IPS-15b (cell line): ENCODE measurements around the gene GRAMD1B.
A peak's percentile ranks its signal among the peaks of the same experiment; 100 is the strongest.
"Not testable (repeated sequence)": the region's sequence is repeated elsewhere in the genome, so short reads cannot be mapped to it uniquely, and the experiment has no call there.

ENCODE experiments used
- H3K27me3 ChIP-seq: one replicate; pipeline ENCODE4 v1.6.1; 2013; ENCODE audit warnings: low read length; ENCODE audit not compliant: control insufficient read depth, insufficient read depth
- H3K36me3 ChIP-seq: one replicate; pipeline ENCODE4 v1.6.1; 2013; ENCODE audit warnings: low read length; ENCODE audit not compliant: control insufficient read depth, insufficient read depth
- H3K4me1 ChIP-seq: one replicate; pipeline ENCODE4 v1.6.1; 2013; ENCODE audit warnings: mild to moderate bottlenecking, low read length; ENCODE audit not compliant: control insufficient read depth, insufficient read depth
- H3K4me3 ChIP-seq: one replicate; pipeline ENCODE4 v1.5.1; 2013; ENCODE audit warnings: low read depth, low read length
- H3K9ac ChIP-seq: one replicate; pipeline ENCODE4 v1.6.1; 2013; ENCODE audit warnings: low read depth, mild to moderate bottlenecking, low read length
- H3K9me3 ChIP-seq: one replicate; pipeline ENCODE4 v1.6.1; 2013; ENCODE audit warnings: mild to moderate bottlenecking, low read length; ENCODE audit not compliant: control insufficient read depth, insufficient read depth

Gene GRAMD1B

DNA sequence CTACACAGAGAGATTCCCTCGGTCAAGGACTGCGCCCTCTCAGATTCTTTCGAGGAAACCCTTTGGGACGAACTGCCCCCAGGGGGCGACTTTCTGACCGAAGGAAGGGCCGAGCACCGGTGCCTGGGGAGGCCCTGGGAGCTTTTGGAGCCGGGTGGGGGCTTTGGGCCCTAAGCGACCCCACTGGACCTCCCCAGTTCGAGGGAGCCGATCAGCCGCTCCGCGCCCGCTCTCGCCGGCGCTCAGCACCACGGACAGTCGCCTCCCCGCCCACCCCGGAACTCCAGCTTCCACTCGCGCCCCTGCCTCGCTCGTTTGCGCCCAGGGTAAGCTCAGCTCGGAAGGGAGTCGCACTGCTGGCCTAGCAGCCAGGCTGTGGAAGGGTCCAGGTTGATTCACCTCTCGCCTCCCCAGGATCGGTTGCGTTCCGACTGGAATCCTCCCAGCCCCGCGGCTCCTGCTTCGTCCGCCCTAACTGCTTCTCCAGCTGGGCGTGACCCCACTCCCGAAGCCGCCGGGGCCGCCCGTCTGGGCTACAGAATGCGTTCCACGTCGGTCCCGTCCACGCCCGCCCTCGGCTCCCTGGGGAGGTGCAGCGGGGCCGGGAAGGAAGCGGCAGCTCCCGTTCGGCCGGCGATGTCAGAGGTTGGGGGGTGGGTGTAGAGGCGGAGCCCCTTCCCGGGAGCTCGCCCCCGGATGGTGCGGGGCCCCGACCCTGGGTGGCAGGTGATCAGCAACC is 223.9 kb downstream of the GRAMD1B start:
- no peaks in the 10 kb centered on the region for H3K9me3 ChIP-seq
- H3K9ac ChIP-seq = no peak overlapping the region
- peaks cover 8% of the 10 kb centered on the region for H3K4me1 ChIP-seq
- H3K27me3 ChIP-seq = peaks cover 38% of the 10 kb centered on the region
- no peaks in the 10 kb centered on the region for H3K36me3 ChIP-seq
- peak overlapping the region; percentile 89 for H3K4me3 ChIP-seq

DNA sequence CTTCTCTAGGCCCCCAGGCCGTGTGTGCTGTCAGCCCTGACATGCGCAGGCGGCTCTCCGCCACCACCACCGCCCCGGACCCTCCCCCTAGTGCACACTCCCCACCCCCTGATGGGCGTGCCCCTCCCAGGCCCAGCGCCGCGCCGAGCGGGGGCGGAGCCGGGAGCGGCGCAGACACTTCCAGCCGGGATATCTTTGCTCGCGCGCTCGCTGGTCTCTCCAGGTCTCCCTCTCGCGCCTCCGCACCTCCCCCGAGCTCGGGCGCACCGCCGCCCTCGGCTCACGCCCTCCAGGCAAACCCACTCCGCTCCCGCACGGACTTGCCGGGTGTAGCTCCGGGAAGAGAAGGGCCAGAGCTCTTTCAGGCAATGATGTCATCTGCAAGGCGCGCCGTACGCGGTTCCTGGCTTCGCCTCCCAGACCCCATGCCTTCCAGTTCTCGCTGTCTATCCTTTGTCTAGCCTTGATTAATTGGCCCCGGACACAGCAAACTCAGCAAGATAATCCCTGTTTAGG is 224.6 kb downstream of the GRAMD1B start, which contains the start of gene SCN3B:
SCN3B (minus strand) TSS at position 59 of the 516 bp plus-strand sequence. CDS start 823 bp downstream, outside the sequence.
- H3K4me1 ChIP-seq = peaks cover 8% of the 10 kb centered on the region
- H3K4me3 ChIP-seq = peak within 1 kb of the TSS; percentile 89
- H3K9ac ChIP-seq = peak within 1 kb of the TSS; percentile 3
- no peaks in the 10 kb centered on the region for H3K36me3 ChIP-seq
- H3K9me3 ChIP-seq = no peaks in the 10 kb centered on the region
- H3K27me3 ChIP-seq = peaks cover 38% of the 10 kb centered on the region

DNA sequence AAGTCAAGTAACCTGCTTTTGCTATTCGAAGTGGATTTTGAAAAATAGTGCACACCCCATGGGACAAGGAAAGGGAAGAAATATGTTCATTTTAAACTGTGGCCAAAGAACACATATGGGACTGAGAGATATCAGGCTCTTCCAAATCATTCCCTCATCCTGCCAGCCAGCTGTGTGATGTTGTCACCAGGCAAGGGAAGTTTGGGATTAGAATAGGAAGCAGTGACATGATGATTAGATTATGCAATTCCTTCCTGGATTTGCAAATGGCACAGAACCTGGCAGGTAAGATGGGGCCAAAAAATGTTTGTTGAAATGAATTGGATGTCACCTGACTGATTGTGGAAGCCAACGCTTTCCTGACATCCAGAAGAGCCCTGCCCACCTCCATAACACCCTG is 229.2 kb downstream of the GRAMD1B start:
- Histone ChIP-seq H3K36me3 (no peaks in the 10 kb centered on the region), H3K4me1 (peaks cover 3% of the 10 kb centered on the region), H3K4me3 (no peak overlapping the region), H3K27me3 (peaks cover 18% of the 10 kb centered on the region), H3K9me3 (no peaks in the 10 kb centered on the region), H3K9ac (no peak overlapping the region)

DNA sequence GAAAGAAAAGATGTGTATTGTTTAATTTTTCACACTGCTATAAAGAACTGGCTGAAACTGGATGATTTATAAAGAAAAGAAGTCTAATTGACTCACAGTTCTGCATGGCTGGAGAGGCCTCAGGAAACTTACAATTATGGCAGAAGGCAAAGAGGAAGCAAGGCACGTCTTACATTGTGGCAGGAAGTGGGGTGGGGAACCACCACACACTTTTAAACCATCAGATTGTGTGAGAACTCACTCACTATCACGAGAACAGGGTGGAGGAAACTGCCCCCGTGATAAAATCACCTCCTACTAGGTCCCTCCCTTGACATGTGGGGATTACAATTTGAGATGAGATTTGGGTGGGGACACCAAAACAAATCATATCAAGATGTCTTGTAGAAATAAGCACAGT is 229.9 kb downstream of the GRAMD1B start:
- H3K9me3 ChIP-seq = not testable (repeated sequence)

DNA sequence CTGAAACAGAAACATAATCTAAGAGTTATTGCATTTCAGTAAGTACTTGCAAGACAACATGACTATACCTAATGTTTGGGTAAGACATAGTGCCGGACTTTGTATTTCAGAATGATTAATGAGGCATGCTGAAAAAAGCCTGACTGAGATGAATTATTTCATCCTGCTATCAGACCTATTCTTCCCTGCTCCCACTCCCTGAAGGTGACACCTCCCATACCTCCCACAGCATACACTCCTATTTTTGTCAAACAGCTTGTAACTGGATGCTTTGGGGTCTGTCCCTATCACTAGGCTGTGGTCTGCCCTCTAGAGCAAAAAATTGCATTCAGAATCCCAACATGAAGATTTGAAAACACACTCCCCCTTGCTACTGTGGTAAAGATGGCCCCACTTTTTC is 235.2 kb downstream of the GRAMD1B start:
- H3K4me3 ChIP-seq = no peak overlapping the region
- H3K9ac ChIP-seq = no peak overlapping the region
- no peaks in the 10 kb centered on the region for H3K36me3 ChIP-seq
- H3K4me1 ChIP-seq = peaks cover 6% of the 10 kb centered on the region
- H3K9me3 ChIP-seq = no peaks in the 10 kb centered on the region
- H3K27me3 ChIP-seq = no peaks in the 10 kb centered on the region

More for the DNA sequence above, 229.9 kb downstream of the GRAMD1B start:
- peaks cover 18% of the 10 kb centered on the region for H3K27me3 ChIP-seq
- not testable (repeated sequence) for H3K36me3 ChIP-seq, H3K4me3 ChIP-seq, H3K4me1 ChIP-seq, H3K9ac ChIP-seq

DNA sequence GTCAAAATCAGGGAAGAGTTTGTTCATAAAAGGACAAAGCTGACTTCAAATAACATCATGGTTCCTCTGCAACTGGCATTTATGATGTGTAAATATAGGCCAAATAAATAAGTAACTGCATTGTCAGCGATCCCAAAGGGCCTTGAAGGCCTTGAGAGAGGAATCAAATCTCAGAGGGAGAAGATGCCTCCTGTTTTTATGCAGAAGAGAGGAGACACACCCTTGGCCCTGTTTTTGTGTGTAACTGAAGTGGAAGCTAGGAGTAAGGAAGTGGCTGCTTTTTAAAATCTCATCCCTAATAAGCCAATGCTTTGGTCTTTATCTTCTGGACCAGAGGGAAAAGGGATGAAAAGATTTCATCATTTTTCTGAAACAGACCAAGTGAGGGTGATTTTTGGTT is 240.0 kb downstream of the GRAMD1B start:
- H3K27me3 ChIP-seq = no peaks in the 10 kb centered on the region
- no peak overlapping the region for H3K9ac ChIP-seq
- peaks cover 6% of the 10 kb centered on the region for H3K4me1 ChIP-seq
- H3K9me3 ChIP-seq = no peaks in the 10 kb centered on the region
- H3K4me3 ChIP-seq = no peak overlapping the region
- H3K36me3 ChIP-seq = no peaks in the 10 kb centered on the region

DNA sequence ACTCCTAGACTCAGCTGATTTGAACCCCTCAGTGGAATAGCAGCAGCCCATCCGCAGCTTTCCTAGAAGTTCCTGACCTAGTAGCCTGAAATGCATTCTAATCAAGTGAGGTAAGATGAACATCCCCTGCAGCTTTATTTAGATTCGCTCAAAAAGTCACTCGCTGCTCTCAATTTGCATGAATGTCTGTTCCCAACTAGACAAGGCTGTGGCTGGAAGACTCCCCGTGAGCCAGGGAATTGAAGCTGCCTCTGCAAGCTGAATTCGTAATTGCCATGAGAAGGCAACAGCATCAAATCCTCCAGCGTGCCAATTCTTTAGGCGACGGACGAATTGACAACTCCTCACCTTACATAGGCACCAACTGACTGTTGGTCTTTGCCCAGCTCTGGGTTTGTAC is 241.5 kb downstream of the GRAMD1B start:
- no peaks in the 10 kb centered on the region for H3K9me3 ChIP-seq
- no peaks in the 10 kb centered on the region for H3K27me3 ChIP-seq
- H3K4me1 ChIP-seq = peaks cover 6% of the 10 kb centered on the region
- no peaks in the 10 kb centered on the region for H3K36me3 ChIP-seq
- no peak overlapping the region for H3K4me3 ChIP-seq
- no peak overlapping the region for H3K9ac ChIP-seq

DNA sequence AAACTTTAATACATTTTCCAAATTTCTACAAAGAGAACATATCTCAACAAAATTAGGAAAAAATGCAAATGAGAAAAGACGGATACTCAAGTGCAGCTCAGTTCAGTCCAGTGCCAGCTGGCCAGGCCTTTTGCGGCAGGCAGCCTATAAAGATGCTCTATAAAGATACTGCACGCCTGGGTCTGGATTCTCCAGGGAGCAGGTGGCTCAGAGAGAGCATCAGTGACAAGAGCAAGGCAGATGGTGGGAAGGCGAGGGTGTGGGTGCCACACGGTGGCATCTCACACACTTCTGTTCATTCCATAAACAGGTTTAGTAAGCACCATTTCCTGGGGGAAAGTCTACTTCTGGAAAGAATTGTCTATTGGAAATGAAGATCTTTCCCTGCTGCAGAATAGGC is 242.5 kb downstream of the GRAMD1B start:
- Histone ChIP-seq H3K36me3 (no peaks in the 10 kb centered on the region), H3K27me3 (no peaks in the 10 kb centered on the region), H3K4me1 (peaks cover 6% of the 10 kb centered on the region), H3K9me3 (no peaks in the 10 kb centered on the region), H3K4me3 (no peak overlapping the region), H3K9ac (no peak overlapping the region)

DNA sequence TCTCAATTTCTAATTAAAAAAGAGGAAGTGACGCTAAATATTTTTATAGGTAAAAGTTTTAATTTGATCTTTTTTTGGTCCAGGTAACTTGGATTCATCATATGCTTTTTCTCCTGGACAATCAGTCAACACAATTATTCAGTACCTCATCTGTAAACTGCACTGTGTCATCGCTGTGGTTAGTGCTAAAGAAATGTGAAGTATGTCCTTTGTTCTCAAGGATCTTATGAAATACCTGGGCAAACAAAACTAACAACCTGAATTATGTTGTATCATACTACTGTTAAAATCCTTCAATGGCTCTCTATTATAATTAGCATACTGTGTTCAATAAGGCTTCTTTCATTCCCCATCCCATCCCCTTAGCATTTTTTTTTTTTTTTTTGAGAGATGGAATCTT is 244.2 kb downstream of the GRAMD1B start:
- Histone ChIP-seq H3K27me3 (no peaks in the 10 kb centered on the region), H3K4me1 (peaks cover 6% of the 10 kb centered on the region), H3K9me3 (no peaks in the 10 kb centered on the region), H3K9ac (no peak overlapping the region), H3K36me3 (no peaks in the 10 kb centered on the region), H3K4me3 (no peak overlapping the region)
